Ureter (tissue), 1 donor: ENCODE measurements around the gene ELOVL4. TPM values are rescaled to one million over a fixed set of nuclear protein-coding genes. Genes with fewer than 3 reads are reported as not detected.
A peak's percentile ranks its signal among the peaks of the same experiment; 100 is the strongest.

Experiments
- DNase-seq: peaks from one replicate; pipeline ENCODE4 v3.0.0-alpha.2; 2020; ENCODE audit warnings: low spot score
- total RNA-seq: library from RNA; stranded (reverse); gene quantifications from one replicate; pipeline ENCODE4 v1.2.4, GENCODE V29; 2023
- donor health status: DM: yes; HTN: yes; CAD: no.

The ELOVL4 gene
- total RNA-seq, 1 donor from 2014 or later, result 1.4 TPM

GRCh38 chr6:79913369-79913768 lies 34.0 kb downstream of the ELOVL4 start:
- DNase-seq, result no peak

- no peak for DNase-seq
These were observed 35.4 kb downstream of the ELOVL4 start for GRCh38 chr6:79911992-79912391.

DNA sequence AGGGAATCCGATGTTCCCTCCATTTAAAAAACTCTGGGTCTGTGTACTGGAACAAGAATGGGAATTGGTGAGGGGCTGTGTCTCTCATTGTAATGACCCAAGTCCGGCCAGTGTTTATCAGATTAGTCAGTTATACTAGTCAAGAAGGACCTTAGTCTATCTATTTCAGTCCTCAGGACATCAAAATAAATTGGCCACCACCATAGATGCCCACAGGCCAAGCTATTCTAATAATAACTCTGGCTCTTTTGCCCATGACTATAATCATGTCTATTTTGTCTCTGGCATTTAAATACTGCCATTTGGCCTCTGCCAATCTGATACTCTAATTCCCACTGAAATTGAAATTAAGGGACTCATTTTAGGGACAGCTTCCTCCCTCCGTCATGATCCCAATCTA lies 37.8 kb downstream of the ELOVL4 start:
- DNase-seq, result no peak

GRCh38 chr6:79902046-79902445 lies 45.3 kb downstream of the ELOVL4 start:
- no peak for DNase-seq

GRCh38 chr6:79898076-79898475 lies 49.3 kb downstream of the ELOVL4 start:
- no peak for DNase-seq

DNA sequence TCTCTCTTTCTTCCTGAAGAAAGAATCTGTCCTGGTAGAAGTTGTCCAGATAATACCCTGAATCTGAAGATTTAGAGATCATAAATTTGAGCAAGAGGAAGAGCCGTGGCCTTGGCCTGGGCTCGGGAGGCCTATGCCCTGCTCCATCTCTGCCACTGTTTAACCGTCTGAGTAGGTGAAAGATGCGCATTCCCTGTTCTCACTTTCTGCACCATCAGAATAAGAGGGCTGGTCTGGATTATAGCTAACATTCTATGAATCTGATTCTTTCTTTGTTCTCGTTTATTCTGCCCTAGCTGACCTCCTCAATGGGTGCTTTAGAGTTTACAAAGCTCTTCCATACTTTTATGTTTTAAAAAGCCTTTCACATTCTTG lies 51.3 kb downstream of the ELOVL4 start:
- no peak for DNase-seq

GRCh38 chr6:79895382-79896074 lies 51.8 kb downstream of the ELOVL4 start:
- DNase-seq, result no peak

DNA sequence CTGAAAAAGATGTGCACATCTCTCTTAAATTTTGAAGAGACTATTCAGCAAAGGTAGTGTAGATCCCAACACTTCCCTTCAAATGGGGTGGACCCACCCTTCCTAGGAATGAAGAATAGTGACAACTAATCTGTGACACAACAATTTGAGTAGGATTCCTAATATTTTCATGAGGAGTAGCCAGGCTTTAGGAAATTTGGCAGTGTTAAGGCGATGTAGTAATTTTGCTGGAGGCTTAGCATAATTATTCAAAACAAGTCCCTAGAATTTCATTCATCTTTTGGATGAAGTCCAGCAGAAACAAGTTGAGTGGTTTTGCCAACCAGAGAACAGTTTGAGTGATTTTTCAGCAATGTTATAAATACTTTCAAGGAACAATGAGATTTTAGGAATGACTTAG lies 52.4 kb downstream of the ELOVL4 start:
- DNase-seq, result no peak

- no peak for DNase-seq
These were observed 58.8 kb downstream of the ELOVL4 start for GRCh38 chr6:79888587-79888986.

GRCh38 chr6:79878142-79878748 lies 69.1 kb downstream of the ELOVL4 start:
- DNase-seq, result no peak

GRCh38 chr6:79874531-79875134 lies 72.7 kb downstream of the ELOVL4 start:
- DNase-seq, result no peak

GRCh38 chr6:79872986-79873385 lies 74.4 kb downstream of the ELOVL4 start:
- DNase-seq, result no peak

DNA sequence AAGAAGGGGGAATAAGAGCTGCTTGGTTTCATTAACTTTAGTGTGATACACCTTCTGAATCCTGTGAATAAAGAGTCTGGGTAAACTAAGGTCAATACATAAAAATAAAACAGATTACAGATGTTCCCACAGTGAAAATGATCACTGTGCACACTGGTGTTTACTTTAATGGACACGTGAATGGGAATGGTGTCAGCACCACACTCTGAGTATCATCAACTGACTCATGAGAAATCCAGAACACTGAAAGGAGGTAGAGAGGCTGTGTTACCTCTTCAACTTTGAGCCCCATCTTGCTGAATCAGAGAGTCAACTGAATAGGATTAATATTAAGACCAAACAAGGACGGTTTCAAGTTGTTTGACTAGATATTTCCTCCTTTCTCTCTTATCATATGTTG lies 75.0 kb downstream of the ELOVL4 start:
- DNase-seq, result no peak

DNA sequence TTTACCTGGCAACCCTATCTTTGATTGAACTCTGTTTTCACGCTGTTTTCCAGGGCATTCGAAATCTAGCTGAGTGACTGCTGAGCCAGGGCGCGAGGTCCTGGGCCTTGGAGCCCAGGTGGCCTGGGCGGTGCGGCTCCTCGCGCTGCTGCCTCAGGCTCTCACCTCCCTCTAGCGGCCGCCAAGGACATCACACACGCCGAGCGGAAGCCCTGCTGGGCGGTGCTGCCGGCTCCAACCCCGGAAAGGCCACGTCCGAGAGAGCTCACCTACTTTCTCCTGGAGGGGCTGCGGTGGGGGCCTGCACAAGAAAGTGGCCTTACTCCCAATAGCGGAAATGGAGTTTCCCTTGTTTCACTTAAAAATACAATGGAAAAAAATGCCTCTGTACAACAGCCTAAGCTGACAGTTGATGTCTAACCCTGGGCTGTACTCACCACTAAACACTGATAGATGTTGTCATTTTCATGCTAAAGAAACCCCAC lies 77.7 kb downstream of the ELOVL4 start:
- peak; percentile 83 for DNase-seq

DNA sequence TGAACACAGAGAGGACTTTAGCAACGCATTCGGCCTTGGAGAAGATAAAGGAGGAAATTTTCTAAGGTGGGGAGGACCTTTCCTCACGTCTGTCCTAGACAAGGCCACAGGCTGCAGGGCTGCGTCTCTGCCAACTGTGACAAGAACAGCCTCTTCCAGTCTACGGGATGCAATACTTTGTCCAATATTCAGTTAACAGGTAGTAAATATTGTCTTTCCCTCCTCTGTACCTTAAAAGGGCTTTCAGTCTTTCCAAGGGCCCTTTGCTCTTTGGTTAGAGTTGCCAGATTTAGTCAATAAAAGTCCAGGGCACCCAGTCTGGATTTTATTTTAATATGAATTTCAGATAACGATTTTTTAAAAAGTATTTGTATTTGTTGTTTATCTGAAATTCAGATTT lies 78.2 kb downstream of the ELOVL4 start:
- no peak for DNase-seq

DNA sequence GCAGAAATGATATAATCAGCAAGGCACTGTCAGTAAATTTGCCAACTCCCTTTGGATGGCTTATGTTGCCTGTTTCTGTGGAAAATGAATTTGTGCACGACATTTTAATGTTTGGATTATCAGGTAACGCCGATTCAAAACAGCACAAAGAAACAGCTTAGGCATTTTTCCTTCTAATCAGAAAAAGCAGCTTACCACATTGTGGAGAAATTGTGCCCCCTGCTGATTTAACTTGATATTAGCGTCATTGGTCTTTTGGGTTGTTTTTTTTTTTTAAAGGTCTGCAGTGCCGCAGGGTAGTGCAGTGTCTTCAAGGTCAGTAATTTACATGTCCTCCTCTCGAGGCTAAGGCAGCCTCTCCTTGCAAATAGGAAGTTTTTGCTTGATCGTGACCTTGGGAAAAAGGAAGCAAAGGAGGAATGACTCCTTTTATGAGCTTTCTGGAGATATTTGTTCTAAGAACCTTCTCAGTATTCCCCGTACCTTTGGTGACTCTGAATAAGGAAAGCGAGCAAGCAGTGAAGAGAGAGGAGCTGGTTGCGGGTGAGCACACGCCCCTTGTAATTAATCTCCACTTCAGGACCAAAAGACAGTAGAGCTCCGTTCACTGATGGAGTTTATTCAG lies 79.1 kb downstream of the ELOVL4 start:
- peak; percentile 49 for DNase-seq

Other genes starting within 250 kb of the ELOVL4 start
- gene TTK, start 57.1 kb upstream of the ELOVL4 start, total RNA-seq, result 1.5 TPM
- 35.6 TPM for gene BCKDHB, start 159.1 kb upstream of the ELOVL4 start, total RNA-seq